GM12878 (cell line): ENCODE data around the gene GRIK3. TPM values are rescaled to one million over a fixed set of nuclear protein-coding genes. Genes with fewer than 3 reads are reported as not detected.

Source experiments
- ATAC-seq: fragments of 200-7000 bp; cut with Tn5 transposase; 3 replicates; pipeline ENCODE4 v1.9.1; 2020; ENCODE audit warnings: mild to moderate bottlenecking, moderate library complexity
- BruUV-seq: library from RNA; stranded (reverse); fragments of 400-500 nt; replicated peaks from 2 replicates; lab custom pipeline; 2021; lab: Mats Ljungman, UMichigan
- CTCF ChIA-PET: fragments of 300-600 bp; sonication (Branson Sonifier 250); formaldehyde crosslinking; extraction: SDS; loops from one replicate; lab custom pipeline; 2021; ENCODE audit warnings: inconsistent platforms; lab: Yijun Ruan, JAX
- POLR2A ChIA-PET: fragments of 350-600 bp; formaldehyde crosslinking; extraction: SDS; loops from one replicate; lab custom pipeline; 2021; ENCODE audit warnings: inconsistent platforms; lab: Charles Lee
- RAD21 ChIA-PET: fragments of 300-600 bp; sonication (Branson Sonifier 250); formaldehyde crosslinking; loops from one replicate; lab custom pipeline; 2023; ENCODE audit warnings: antibody characterized with exemption; ENCODE audit not compliant: unreplicated experiment; lab: Charles Lee
- SMC1A ChIA-PET: fragments of 300-600 bp; sonication (Branson Sonifier 250); formaldehyde crosslinking; loops from one replicate; lab custom pipeline; 2023; ENCODE audit not compliant: unreplicated experiment, uncharacterized antibody; lab: Charles Lee
- DNase-seq: peaks from one replicate; pipeline ENCODE4 v3.0.0-alpha.2; 2011; ENCODE audit warnings: low read depth, low spot score
- FAIRE-seq: peaks from 3 replicates; lab custom pipeline; 2011; peaks lifted over from hg19 to GRCh38; lab: Jason Lieb, UNC
- H2AFZ ChIP-seq: 2 replicates; pipeline ENCODE4 v1.6.0; 2011; ENCODE audit warnings: low read depth, low read length, control low read depth; ENCODE audit not compliant: control insufficient read depth
- H3K27ac ChIP-seq: 2 replicates; pipeline ENCODE4 v1.5.1; 2011; ENCODE audit warnings: control low read depth; ENCODE audit not compliant: control insufficient read depth, insufficient read depth
- H3K27me3 ChIP-seq, 2 experiments: replicated peaks in 1 of 2; 2 replicates each; pipeline versions ENCODE4 v1.6.0 to v1.6.1; 2011; ENCODE audit warnings: low read length in 1 of 2; ENCODE audit not compliant: control insufficient read depth in 2 of 2, insufficient read depth in 2 of 2
- H3K36me3 ChIP-seq, 2 experiments: 2 replicates each; pipeline ENCODE4 v1.5.1; 2011; ENCODE audit warnings: low read length in 1 of 2; ENCODE audit not compliant: control insufficient read depth in 2 of 2, insufficient read depth in 2 of 2
- H3K4me1 ChIP-seq: 2 replicates; pipeline ENCODE4 v1.6.1; 2011; ENCODE audit warnings: mild to moderate bottlenecking, low read length, moderate library complexity, mixed read lengths; ENCODE audit not compliant: control insufficient read depth, insufficient read depth
- H3K4me2 ChIP-seq: 2 replicates; pipeline ENCODE4 v1.6.0; 2011; ENCODE audit warnings: control low read depth; ENCODE audit not compliant: control insufficient read depth, insufficient read depth
- H3K4me3 ChIP-seq: fragments of 200-600 bp; sonication (generic); 2 replicates; pipeline ENCODE4 v1.5.1; 2016
- H3K79me2 ChIP-seq: 2 replicates; pipeline ENCODE4 v1.6.0; 2011; ENCODE audit warnings: low read length; ENCODE audit not compliant: control insufficient read depth, insufficient read depth
- H3K9ac ChIP-seq: 2 replicates; pipeline ENCODE4 v1.8.0; 2011; ENCODE audit warnings: low read length, control low read depth, mixed read lengths; ENCODE audit not compliant: control insufficient read depth, insufficient read depth
- H3K9me3 ChIP-seq: replicated peaks from 3 replicates; pipeline ENCODE4 v1.5.1; 2011; ENCODE audit warnings: mild to moderate bottlenecking, low read length; ENCODE audit not compliant: control insufficient read depth, insufficient read depth
- H4K20me1 ChIP-seq: 2 replicates; pipeline ENCODE4 v1.6.0; 2011; ENCODE audit not compliant: control insufficient read depth, insufficient read depth
- ELK1 ChIP-seq: IDR thresholded peaks from 2 replicates; pipeline ENCODE4 v1.6.1; 2012; ENCODE audit warnings: low read depth, low read length, improper control_type of control experiment
- ESRRA ChIP-seq: IDR thresholded peaks from 2 replicates; pipeline ENCODE4 v1.6.1; 2012; ENCODE audit warnings: mild to moderate bottlenecking, low read length, improper control_type of control experiment
- GATAD2B ChIP-seq: fragments of 450-650 bp; conservative IDR thresholded peaks from 2 replicates; pipeline ENCODE4 v1.6.1; 2017; ENCODE audit warnings: low read depth, mild to moderate bottlenecking, moderate library complexity
- MTA3 ChIP-seq: IDR thresholded peaks from 2 replicates; pipeline ENCODE4 v1.6.1; 2012; ENCODE audit warnings: low read length, inconsistent platforms, borderline replicate concordance
- NFIC ChIP-seq: IDR thresholded peaks from 2 replicates; pipeline ENCODE4 v1.6.1; 2012; ENCODE audit warnings: low read depth, mild to moderate bottlenecking, inconsistent platforms, low read length, moderate library complexity
- NFYA ChIP-seq: IDR thresholded peaks from 2 replicates; pipeline ENCODE4 v1.6.1; 2011; ENCODE audit warnings: low read depth, mild to moderate bottlenecking, low read length, improper control_type of control experiment, borderline replicate concordance
- NR2F1 ChIP-seq: fragments of 450-650 bp; conservative IDR thresholded peaks from 2 replicates; pipeline ENCODE4 v1.6.1; 2017; ENCODE audit warnings: mild to moderate bottlenecking
- RAD51 ChIP-seq: fragments of 450-650 bp; IDR thresholded peaks from 2 replicates; pipeline ENCODE4 v1.6.1; 2016; ENCODE audit warnings: moderate library complexity, mild to moderate bottlenecking, inconsistent platforms
- SIN3A ChIP-seq: IDR thresholded peaks from 2 replicates; pipeline ENCODE4 v1.6.1; 2012; ENCODE audit warnings: low read depth, low read length, improper control_type of control experiment
- TARDBP ChIP-seq: IDR thresholded peaks from 2 replicates; pipeline ENCODE4 v1.6.1; 2016; ENCODE audit warnings: borderline replicate concordance
- WGBS: methylation state at CpG from one replicate; pipeline ENCODE4 v1.1.6; 2016; ENCODE audit warnings: low lambda C conversion rate; ENCODE audit not compliant: insufficient replicate concordance, insufficient coverage; ENCODE audit errors: missing lambda C conversion rate; 5-methylcytosine and 5-hydroxymethylcytosine counted together
- in situ Hi-C: fragments of 300-500 bp; cut with MboI; formaldehyde crosslinking; loops from 9 replicates; pipeline ENCODE4 v1.14.3; 2018; ENCODE audit warnings: mixed read lengths
- intact Hi-C: fragments of 100-400 bp; cut with micrococcal nuclease; formaldehyde crosslinking; loops from one replicate; pipeline ENCODE4 v1.14.2; 2022; ENCODE audit not compliant: unreplicated experiment
- polyA plus RNA-seq, 11 experiments: library from polyadenylated mRNA; depleted of rRNA in 4 of 11; unstranded in 6 of 11; stranded (reverse) in 5 of 11; fragments of >200 nt; fragmentation: Nextera tagmentation in 4 of 11; fragmentation: Illumina TruSeq in 1 of 11; extraction: Ambion mirVana in 4 of 11; extraction: Trizol in 1 of 11; gene quantifications; 1 replicate in 1 of 11; 2 replicates in 10 of 11; pipeline versions ENCODE4 v1.2.1 to v1.2.3, GENCODE V29; 2011 to 2016; ENCODE audit warnings: inconsistent platforms in 2 of 11, missing spikeins in 2 of 11, low read depth in 1 of 11
- total RNA-seq, 4 experiments: library from RNA; depleted of rRNA in 3 of 4; stranded (reverse); fragments of >200 nt in 3 of 4; fragmentation: Illumina TruSeq in 1 of 4; extraction: Trizol in 1 of 4; gene quantifications; 2 replicates each; pipeline versions ENCODE4 v1.2.1 to v1.2.3, GENCODE V29; 2013 to 2021
- TF ChIP-seq, protein P1 (sequence below): fragments of 450-650 bp; formaldehyde crosslinking; IDR thresholded peaks from 2 replicates; pipeline ENCODE4 v1.4.0; 2020; ENCODE audit warnings: mild to moderate bottlenecking, moderate library complexity
- TF ChIP-seq, protein P2 (sequence below): IDR thresholded peaks from 2 replicates; pipeline ENCODE4 v1.6.1; 2011; ENCODE audit warnings: borderline replicate concordance, low read depth, mild to moderate bottlenecking, moderate library complexity, low read length; ENCODE audit not compliant: insufficient read depth, poor library complexity, severe bottlenecking

GRIK3 gene
- total and polyA plus RNA-seq, 10 of the 15 experiments (the other 5 are each of a cell fraction or from before 2014, with no cell fraction given), result not detected

GRCh38 chr1:36852586-36852985 lies 181.7 kb downstream of the GRIK3 start:
- CTCF ChIA-PET, result no interaction called here
- RAD21 ChIA-PET, result no interaction called here
- DNase-seq (no peak), FAIRE-seq (no peak), ATAC-seq (no peak)
- 0% methylated on average over 5 of the region's 5 CpGs for WGBS
- H3K9me3 ChIP-seq, result no peaks in the 10 kb centered on the region
- TF ChIP-seq TARDBP (no peak), NFYA (no peak), SIN3A (no peak), GATAD2B (no peak), ELK1 (no peak), ESRRA (no peak), RAD51 (no peak), NR2F1 (no peak), NFIC (no peak), MTA3 (no peak)
- TF ChIP-seq, protein P1, sequence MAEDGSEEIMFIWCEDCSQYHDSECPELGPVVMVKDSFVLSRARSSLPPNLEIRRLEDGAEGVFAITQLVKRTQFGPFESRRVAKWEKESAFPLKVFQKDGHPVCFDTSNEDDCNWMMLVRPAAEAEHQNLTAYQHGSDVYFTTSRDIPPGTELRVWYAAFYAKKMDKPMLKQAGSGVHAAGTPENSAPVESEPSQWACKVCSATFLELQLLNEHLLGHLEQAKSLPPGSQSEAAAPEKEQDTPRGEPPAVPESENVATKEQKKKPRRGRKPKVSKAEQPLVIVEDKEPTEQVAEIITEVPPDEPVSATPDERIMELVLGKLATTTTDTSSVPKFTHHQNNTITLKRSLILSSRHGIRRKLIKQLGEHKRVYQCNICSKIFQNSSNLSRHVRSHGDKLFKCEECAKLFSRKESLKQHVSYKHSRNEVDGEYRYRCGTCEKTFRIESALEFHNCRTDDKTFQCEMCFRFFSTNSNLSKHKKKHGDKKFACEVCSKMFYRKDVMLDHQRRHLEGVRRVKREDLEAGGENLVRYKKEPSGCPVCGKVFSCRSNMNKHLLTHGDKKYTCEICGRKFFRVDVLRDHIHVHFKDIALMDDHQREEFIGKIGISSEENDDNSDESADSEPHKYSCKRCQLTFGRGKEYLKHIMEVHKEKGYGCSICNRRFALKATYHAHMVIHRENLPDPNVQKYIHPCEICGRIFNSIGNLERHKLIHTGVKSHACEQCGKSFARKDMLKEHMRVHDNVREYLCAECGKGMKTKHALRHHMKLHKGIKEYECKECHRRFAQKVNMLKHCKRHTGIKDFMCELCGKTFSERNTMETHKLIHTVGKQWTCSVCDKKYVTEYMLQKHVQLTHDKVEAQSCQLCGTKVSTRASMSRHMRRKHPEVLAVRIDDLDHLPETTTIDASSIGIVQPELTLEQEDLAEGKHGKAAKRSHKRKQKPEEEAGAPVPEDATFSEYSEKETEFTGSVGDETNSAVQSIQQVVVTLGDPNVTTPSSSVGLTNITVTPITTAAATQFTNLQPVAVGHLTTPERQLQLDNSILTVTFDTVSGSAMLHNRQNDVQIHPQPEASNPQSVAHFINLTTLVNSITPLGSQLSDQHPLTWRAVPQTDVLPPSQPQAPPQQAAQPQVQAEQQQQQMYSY (CRISPR knock-in tag), result no peak
- TF ChIP-seq, protein P2, sequence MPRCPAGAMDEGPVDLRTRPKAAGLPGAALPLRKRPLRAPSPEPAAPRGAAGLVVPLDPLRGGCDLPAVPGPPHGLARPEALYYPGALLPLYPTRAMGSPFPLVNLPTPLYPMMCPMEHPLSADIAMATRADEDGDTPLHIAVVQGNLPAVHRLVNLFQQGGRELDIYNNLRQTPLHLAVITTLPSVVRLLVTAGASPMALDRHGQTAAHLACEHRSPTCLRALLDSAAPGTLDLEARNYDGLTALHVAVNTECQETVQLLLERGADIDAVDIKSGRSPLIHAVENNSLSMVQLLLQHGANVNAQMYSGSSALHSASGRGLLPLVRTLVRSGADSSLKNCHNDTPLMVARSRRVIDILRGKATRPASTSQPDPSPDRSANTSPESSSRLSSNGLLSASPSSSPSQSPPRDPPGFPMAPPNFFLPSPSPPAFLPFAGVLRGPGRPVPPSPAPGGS, result no peak
- peaks cover 5 to 13% of the 10 kb centered on the region in 2 experiments; a peak in 3 of 4 replicates for H3K27me3 ChIP-seq
- H3K9ac ChIP-seq, result no peak overlapping the region
- SMC1A ChIA-PET, result no interaction called here
- no peak overlapping the region for H3K4me2 ChIP-seq
- H3K36me3 ChIP-seq, result no peaks in the 10 kb centered on the region
- H3K4me1 ChIP-seq, result no peaks in the 10 kb centered on the region
- no TSS peak for BruUV-seq
- POLR2A ChIA-PET, result no interaction called here
- H3K79me2 ChIP-seq, result no peaks in the 10 kb centered on the region
- in situ Hi-C loops, result no loop called here
- H4K20me1 ChIP-seq, result no peaks in the 10 kb centered on the region
- H2AFZ ChIP-seq, result no peak overlapping the region
- H3K27ac ChIP-seq, result no peak overlapping the region
- no peak overlapping the region for H3K4me3 ChIP-seq
- intact Hi-C loops, result no loop called here
